ENCODE results near the gene PPRC1. TPM values are rescaled to one million over a fixed set of nuclear protein-coding genes. Genes with fewer than 3 reads are reported as not detected.
A peak's percentile ranks its signal among the peaks of the same experiment; 100 is the strongest.

PPRC1 gene
- total and polyA plus RNA-seq, 4 experiments from 2014 or later: 6.4 to 39.8 (median 29.6) TPM

- H3K4me1 ChIP-seq (ENCODE audit: insufficient read depth, low read length): peaks cover 4% of the 10 kb centered on the region
- H3K27ac ChIP-seq (ENCODE audit: low read depth, low read length): no peak overlapping the region
- H3K27me3 ChIP-seq (ENCODE audit: insufficient read depth, low read length): no peaks in the 10 kb centered on the region
- no peaks in the 10 kb centered on the region for H3K9me3 ChIP-seq (ENCODE audit: control insufficient read depth in 1 of 2, low read length in 2 of 2)
- H3K27me3 Mint-ChIP-seq: peaks cover 0 to 10% of the 10 kb centered on the region in 2 donors
- H3K4me3 Mint-ChIP-seq: peak overlapping the region in 1 of 8 donors; percentile 62
- H3K4me1 Mint-ChIP-seq: peaks cover 4 to 11% (median 5%) of the 10 kb centered on the region in 4 donors
- POLR2A ChIA-PET (ENCODE audit: partially characterized antibody): no interaction called here
- no peak overlapping the region for H3K4me3 ChIP-seq (ENCODE audit: low read length in 2 of 2)
- CTCF ChIA-PET (ENCODE audit: partially characterized antibody): interaction anchor here (0.9 to 4.4 kb wide), 11 partner anchors 9 to 412 kb away, joined by 3 to 62 read pairs (median 9); partner anchors contain the start of gene ELOVL3
- H3K36me3 ChIP-seq (ENCODE audit: insufficient read depth, low read length): no peaks in the 10 kb centered on the region
- DNase-seq: no peak
- H3K27ac Mint-ChIP-seq: no peak overlapping the region
- peaks cover 0 to 2% (median 0%) of the 10 kb centered on the region in 8 donors for H3K9me3 Mint-ChIP-seq
- H3K36me3 Mint-ChIP-seq: no peaks in the 10 kb centered on the region
- intact Hi-C loops (cut with micrococcal nuclease): no loop called here
Observed at GRCh38 chr10:102170602-102171001, 37.8 kb downstream of the PPRC1 start.

- Mint-ChIP-seq H3K4me1 (peaks cover 4 to 11% (median 5%) of the 10 kb centered on the region in 4 donors), H3K36me3 (no peaks in the 10 kb centered on the region), H3K27me3 (peaks cover 0 to 10% of the 10 kb centered on the region in 2 donors), H3K4me3 (no peak overlapping the region), H3K27ac (no peak overlapping the region), H3K9me3 (no peaks in the 10 kb centered on the region)
- CTCF ChIA-PET (ENCODE audit: partially characterized antibody): interaction anchor here (1.0 to 4.2 kb wide), 2 partner anchors 13 to 180 kb away, joined by 4 to 43 read pairs; no protein-coding TSS in a partner anchor
- Histone ChIP-seq H3K27ac (ENCODE audit: low read depth, low read length) (no peak overlapping the region), H3K4me1 (ENCODE audit: insufficient read depth, low read length) (peaks cover 4% of the 10 kb centered on the region), H3K27me3 (ENCODE audit: insufficient read depth, low read length) (no peaks in the 10 kb centered on the region), H3K36me3 (ENCODE audit: insufficient read depth, low read length) (no peaks in the 10 kb centered on the region), H3K4me3 (ENCODE audit: low read length in 2 of 2) (no peak overlapping the region), H3K9me3 (ENCODE audit: control insufficient read depth in 1 of 2, low read length in 2 of 2) (no peaks in the 10 kb centered on the region)
- POLR2A ChIA-PET (ENCODE audit: partially characterized antibody): no interaction called here
- DNase-seq: no peak
- intact Hi-C loops (cut with micrococcal nuclease): no loop called here
Observed at GRCh38 chr10:102172288-102172687, 39.4 kb downstream of the PPRC1 start.

GRCh38 chr10:102175415-102175814, 42.6 kb downstream of the PPRC1 start:
- Histone ChIP-seq H3K4me1 (ENCODE audit: insufficient read depth, low read length) (no peaks in the 10 kb centered on the region), H3K36me3 (ENCODE audit: insufficient read depth, low read length) (no peaks in the 10 kb centered on the region), H3K4me3 (ENCODE audit: low read length in 2 of 2) (no peak overlapping the region), H3K9me3 (ENCODE audit: control insufficient read depth in 1 of 2, low read length in 2 of 2) (no peaks in the 10 kb centered on the region), H3K27ac (ENCODE audit: low read depth, low read length) (no peak overlapping the region), H3K27me3 (ENCODE audit: insufficient read depth, low read length) (no peaks in the 10 kb centered on the region)
- intact Hi-C loops (cut with micrococcal nuclease): no loop called here
- Mint-ChIP-seq H3K4me1 (peaks cover 0 to under 1% (median 0%) of the 10 kb centered on the region in 4 donors), H3K27me3 (peaks cover 2 to 14% of the 10 kb centered on the region in 2 donors), H3K9me3 (no peaks in the 10 kb centered on the region), H3K4me3 (no peak overlapping the region), H3K36me3 (no peaks in the 10 kb centered on the region), H3K27ac (no peak overlapping the region)
- CTCF ChIA-PET (ENCODE audit: partially characterized antibody): interaction anchor here (0.6 kb wide), 1 partner anchor 776 kb away, joined by 3 read pairs; no protein-coding TSS in a partner anchor
- POLR2A ChIA-PET (ENCODE audit: partially characterized antibody): no interaction called here
- no peak for DNase-seq

GRCh38 chr10:102184606-102185005, 51.8 kb downstream of the PPRC1 start:
- no peak overlapping the region for H3K4me3 Mint-ChIP-seq
- H3K36me3 Mint-ChIP-seq: no peaks in the 10 kb centered on the region
- no peaks in the 10 kb centered on the region for H3K36me3 ChIP-seq (ENCODE audit: insufficient read depth, low read length)
- no peaks in the 10 kb centered on the region for H3K9me3 ChIP-seq (ENCODE audit: control insufficient read depth in 1 of 2, low read length in 2 of 2)
- intact Hi-C loops (cut with micrococcal nuclease): no loop called here
- H3K27ac ChIP-seq (ENCODE audit: low read depth, low read length): no peak overlapping the region
- H3K27ac Mint-ChIP-seq: no peak overlapping the region
- no peak overlapping the region for H3K4me3 ChIP-seq (ENCODE audit: low read length in 2 of 2)
- POLR2A ChIA-PET (ENCODE audit: partially characterized antibody): no interaction called here
- peaks cover 0 to 1% of the 10 kb centered on the region in 2 donors for H3K27me3 Mint-ChIP-seq
- CTCF ChIA-PET (ENCODE audit: partially characterized antibody): interaction anchor here (0.8 to 2.1 kb wide), 3 partner anchors 15 to 167 kb away, joined by 3 to 8 read pairs (median 4); no protein-coding TSS in a partner anchor
- no peak for DNase-seq
- peaks cover 19% of the 10 kb centered on the region for H3K4me1 ChIP-seq (ENCODE audit: insufficient read depth, low read length)
- H3K9me3 Mint-ChIP-seq: peaks cover 0 to 3% (median 0%) of the 10 kb centered on the region in 8 donors
- no peaks in the 10 kb centered on the region for H3K27me3 ChIP-seq (ENCODE audit: insufficient read depth, low read length)
- peaks cover 8 to 15% (median 10%) of the 10 kb centered on the region in 4 donors for H3K4me1 Mint-ChIP-seq

GRCh38 chr10:102185272-102185671, 52.4 kb downstream of the PPRC1 start:
- Mint-ChIP-seq H3K27ac (no peak overlapping the region), H3K4me1 (peaks cover 9 to 17% (median 10%) of the 10 kb centered on the region in 4 donors), H3K9me3 (peaks cover 0 to 3% (median 0%) of the 10 kb centered on the region in 8 donors), H3K27me3 (peaks cover 0 to 1% of the 10 kb centered on the region in 2 donors), H3K4me3 (no peak overlapping the region), H3K36me3 (no peaks in the 10 kb centered on the region)
- intact Hi-C loops (cut with micrococcal nuclease): no loop called here
- no peak for DNase-seq
- Histone ChIP-seq H3K4me1 (ENCODE audit: insufficient read depth, low read length) (peaks cover 22% of the 10 kb centered on the region), H3K9me3 (ENCODE audit: control insufficient read depth in 1 of 2, low read length in 2 of 2) (no peaks in the 10 kb centered on the region), H3K27ac (ENCODE audit: low read depth, low read length) (no peak overlapping the region), H3K4me3 (ENCODE audit: low read length in 2 of 2) (no peak overlapping the region), H3K36me3 (ENCODE audit: insufficient read depth, low read length) (no peaks in the 10 kb centered on the region), H3K27me3 (ENCODE audit: insufficient read depth, low read length) (no peaks in the 10 kb centered on the region)
- ChIA-PET CTCF (ENCODE audit: partially characterized antibody) (interaction anchor here (1.5 to 2.1 kb wide), 2 partner anchors 16 to 167 kb away, joined by 4 to 8 read pairs; no protein-coding TSS in a partner anchor), POLR2A (ENCODE audit: partially characterized antibody) (no interaction called here)

GRCh38 chr10:102185811-102186527, 53.1 kb downstream of the PPRC1 start:
- peaks cover 0 to 1% of the 10 kb centered on the region in 2 donors for H3K27me3 Mint-ChIP-seq
- H3K4me1 Mint-ChIP-seq: peaks cover 9 to 17% (median 10%) of the 10 kb centered on the region in 4 donors

GRCh38 chr10:102188298-102188940, 55.6 kb downstream of the PPRC1 start:
- Mint-ChIP-seq H3K27me3 (no peaks in the 10 kb centered on the region), H3K27ac (peak overlapping the region in 5 of 7 donors; percentile 19 to 68 (median 55)), H3K4me1 (peaks cover 9 to 17% (median 10%) of the 10 kb centered on the region in 4 donors), H3K4me3 (peak overlapping the region in 2 of 8 donors; percentile 35 to 81), H3K36me3 (no peaks in the 10 kb centered on the region), H3K9me3 (peaks cover 0 to 12% (median 3%) of the 10 kb centered on the region in 8 donors)
- Histone ChIP-seq H3K36me3 (ENCODE audit: insufficient read depth, low read length) (no peaks in the 10 kb centered on the region), H3K4me1 (ENCODE audit: insufficient read depth, low read length) (peaks cover 22% of the 10 kb centered on the region), H3K9me3 (ENCODE audit: control insufficient read depth in 1 of 2, low read length in 2 of 2) (no peaks in the 10 kb centered on the region), H3K4me3 (ENCODE audit: low read length in 2 of 2) (no peak overlapping the region), H3K27ac (ENCODE audit: low read depth, low read length) (peak overlapping the region; percentile 32), H3K27me3 (ENCODE audit: insufficient read depth, low read length) (no peaks in the 10 kb centered on the region)
- no peak for DNase-seq
- ChIA-PET CTCF (ENCODE audit: partially characterized antibody) (interaction anchor here (1.2 to 2.2 kb wide), 4 partner anchors 19 to 57 kb away, joined by 3 to 11 read pairs (median 7); partner anchors contain the start of gene GBF1), POLR2A (ENCODE audit: partially characterized antibody) (no interaction called here)
- intact Hi-C loops (cut with micrococcal nuclease): no loop called here

More at GRCh38 chr10:102185811-102186527, 53.1 kb downstream of the PPRC1 start:
- H3K4me3 Mint-ChIP-seq: no peak overlapping the region
- no peak for DNase-seq
- ChIA-PET POLR2A (ENCODE audit: partially characterized antibody) (no interaction called here), CTCF (ENCODE audit: partially characterized antibody) (interaction anchor here (1.5 to 2.1 kb wide), 2 partner anchors 17 to 166 kb away, joined by 4 to 8 read pairs; no protein-coding TSS in a partner anchor)
- peaks cover 22% of the 10 kb centered on the region for H3K4me1 ChIP-seq (ENCODE audit: insufficient read depth, low read length)
- H3K36me3 ChIP-seq (ENCODE audit: insufficient read depth, low read length): no peaks in the 10 kb centered on the region
- H3K27ac Mint-ChIP-seq: no peak overlapping the region
- H3K27me3 ChIP-seq (ENCODE audit: insufficient read depth, low read length): no peaks in the 10 kb centered on the region
- H3K9me3 ChIP-seq (ENCODE audit: control insufficient read depth in 1 of 2, low read length in 2 of 2): no peaks in the 10 kb centered on the region
- H3K36me3 Mint-ChIP-seq: no peaks in the 10 kb centered on the region
- intact Hi-C loops (cut with micrococcal nuclease): no loop called here
- H3K9me3 Mint-ChIP-seq: peaks cover 0 to 3% (median 0%) of the 10 kb centered on the region in 8 donors
- no peak overlapping the region for H3K27ac ChIP-seq (ENCODE audit: low read depth, low read length)
- no peak overlapping the region for H3K4me3 ChIP-seq (ENCODE audit: low read length in 2 of 2)

All from CD4-positive, alpha-beta memory T cell (primary cell).